Measurements from ENCODE around the gene PCSK4.
A peak's percentile ranks its signal among the peaks of the same experiment; 100 is the strongest.
"Not testable (repeated sequence)": the region's sequence is repeated elsewhere in the genome, so short reads cannot be mapped to it uniquely, and the experiment has no call there.

PCSK4 gene

GRCh38 chr19:1502433-1503088, 12.4 kb upstream of the PCSK4 start:
- Histone ChIP-seq H3K4me1 (ENCODE audit: control insufficient read depth, insufficient read depth, low read length) (peaks cover 4% of the 10 kb centered on the region), H3K27me3 (replicated peaks; ENCODE audit: control insufficient read depth, insufficient read depth, low read length) (peaks cover 23% of the 10 kb centered on the region), H3K9me3 (ENCODE audit: control insufficient read depth, low read length) (no peaks in the 10 kb centered on the region), H3K36me3 (ENCODE audit: control insufficient read depth, insufficient read depth, low read length, severe bottlenecking) (no peaks in the 10 kb centered on the region), H3K4me3 (ENCODE audit: low read length) (no peak overlapping the region), H3K9ac (ENCODE audit: low read length) (no peak overlapping the region)
- DNase-seq (ENCODE audit: low read depth): no peak

- H3K27me3 ChIP-seq (replicated peaks; ENCODE audit: control insufficient read depth, insufficient read depth, low read length): peaks cover 26% of the 10 kb centered on the region
- no peak for DNase-seq (ENCODE audit: low read depth)
- H3K36me3 ChIP-seq (ENCODE audit: control insufficient read depth, insufficient read depth, low read length, severe bottlenecking): no peaks in the 10 kb centered on the region
- no peak overlapping the region for H3K9ac ChIP-seq (ENCODE audit: low read length)
- no peak overlapping the region for H3K4me3 ChIP-seq (ENCODE audit: low read length)
- no peaks in the 10 kb centered on the region for H3K9me3 ChIP-seq (ENCODE audit: control insufficient read depth, low read length)
- peaks cover 4% of the 10 kb centered on the region for H3K4me1 ChIP-seq (ENCODE audit: control insufficient read depth, insufficient read depth, low read length)
These were observed 11.0 kb upstream of the PCSK4 start for GRCh38 chr19:1501200-1501595.

- not testable (repeated sequence) for H3K9ac ChIP-seq (ENCODE audit: low read length); H3K4me1 ChIP-seq (ENCODE audit: control insufficient read depth, insufficient read depth, low read length); H3K9me3 ChIP-seq (ENCODE audit: control insufficient read depth, low read length); H3K4me3 ChIP-seq (ENCODE audit: low read length); H3K36me3 ChIP-seq (ENCODE audit: control insufficient read depth, insufficient read depth, low read length, severe bottlenecking); DNase-seq (ENCODE audit: low read depth)
- peaks cover 34% of the 10 kb centered on the region for H3K27me3 ChIP-seq (replicated peaks; ENCODE audit: control insufficient read depth, insufficient read depth, low read length)
These were observed 9.1 kb upstream of the PCSK4 start for GRCh38 chr19:1499231-1499630.

- no peaks in the 10 kb centered on the region for H3K9me3 ChIP-seq (ENCODE audit: control insufficient read depth, low read length)
- peaks cover 20% of the 10 kb centered on the region for H3K27me3 ChIP-seq (replicated peaks; ENCODE audit: control insufficient read depth, insufficient read depth, low read length)
- no peaks in the 10 kb centered on the region for H3K36me3 ChIP-seq (ENCODE audit: control insufficient read depth, insufficient read depth, low read length, severe bottlenecking)
- no peak overlapping the region for H3K9ac ChIP-seq (ENCODE audit: low read length)
- peaks cover 14% of the 10 kb centered on the region for H3K4me1 ChIP-seq (ENCODE audit: control insufficient read depth, insufficient read depth, low read length)
- H3K4me3 ChIP-seq (ENCODE audit: low read length): no peak overlapping the region
- no peak for DNase-seq (ENCODE audit: low read depth)
These were observed 7.6 kb upstream of the PCSK4 start for GRCh38 chr19:1497578-1498235.

GRCh38 chr19:1496714-1497577, 6.8 kb upstream of the PCSK4 start:
- H3K27me3 ChIP-seq (replicated peaks; ENCODE audit: control insufficient read depth, insufficient read depth, low read length): peaks cover 18% of the 10 kb centered on the region
- H3K4me1 ChIP-seq (ENCODE audit: control insufficient read depth, insufficient read depth, low read length): peaks cover 15% of the 10 kb centered on the region
- H3K9me3 ChIP-seq (ENCODE audit: control insufficient read depth, low read length): no peaks in the 10 kb centered on the region
- H3K4me3 ChIP-seq (ENCODE audit: low read length): no peak overlapping the region
- H3K36me3 ChIP-seq (ENCODE audit: control insufficient read depth, insufficient read depth, low read length, severe bottlenecking): no peaks in the 10 kb centered on the region
- DNase-seq (ENCODE audit: low read depth): no peak
- H3K9ac ChIP-seq (ENCODE audit: low read length): no peak overlapping the region

- no peak for DNase-seq (ENCODE audit: low read depth)
- H3K4me3 ChIP-seq (ENCODE audit: low read length): no peak overlapping the region
- peaks cover 23% of the 10 kb centered on the region for H3K27me3 ChIP-seq (replicated peaks; ENCODE audit: control insufficient read depth, insufficient read depth, low read length)
- H3K9me3 ChIP-seq (ENCODE audit: control insufficient read depth, low read length): no peaks in the 10 kb centered on the region
- H3K9ac ChIP-seq (ENCODE audit: low read length): no peak overlapping the region
- peaks cover 19% of the 10 kb centered on the region for H3K4me1 ChIP-seq (ENCODE audit: control insufficient read depth, insufficient read depth, low read length)
- no peaks in the 10 kb centered on the region for H3K36me3 ChIP-seq (ENCODE audit: control insufficient read depth, insufficient read depth, low read length, severe bottlenecking)
These were observed 5.9 kb upstream of the PCSK4 start for GRCh38 chr19:1495799-1496713.

GRCh38 chr19:1495051-1495798, 5.1 kb upstream of the PCSK4 start:
- Histone ChIP-seq H3K27me3 (replicated peaks; ENCODE audit: control insufficient read depth, insufficient read depth, low read length) (peaks cover 23% of the 10 kb centered on the region), H3K4me1 (ENCODE audit: control insufficient read depth, insufficient read depth, low read length) (peaks cover 19% of the 10 kb centered on the region), H3K4me3 (ENCODE audit: low read length) (no peak overlapping the region), H3K9ac (ENCODE audit: low read length) (no peak overlapping the region), H3K9me3 (ENCODE audit: control insufficient read depth, low read length) (no peaks in the 10 kb centered on the region), H3K36me3 (ENCODE audit: control insufficient read depth, insufficient read depth, low read length, severe bottlenecking) (no peaks in the 10 kb centered on the region)
- DNase-seq (ENCODE audit: low read depth): no peak

GRCh38 chr19:1494115-1494815, 4.1 kb upstream of the PCSK4 start:
- no peaks in the 10 kb centered on the region for H3K9me3 ChIP-seq (ENCODE audit: control insufficient read depth, low read length)
- H3K36me3 ChIP-seq (ENCODE audit: control insufficient read depth, insufficient read depth, low read length, severe bottlenecking): no peaks in the 10 kb centered on the region
- H3K27me3 ChIP-seq (replicated peaks; ENCODE audit: control insufficient read depth, insufficient read depth, low read length): peaks cover 23% of the 10 kb centered on the region
- no peak overlapping the region for H3K9ac ChIP-seq (ENCODE audit: low read length)
- no peak overlapping the region for H3K4me3 ChIP-seq (ENCODE audit: low read length)
- no peak for DNase-seq (ENCODE audit: low read depth)
- peaks cover 19% of the 10 kb centered on the region for H3K4me1 ChIP-seq (ENCODE audit: control insufficient read depth, insufficient read depth, low read length)

GRCh38 chr19:1492474-1493006, 2.4 kb upstream of the PCSK4 start:
- no peak overlapping the region for H3K4me3 ChIP-seq (ENCODE audit: low read length)

GRCh38 chr19:1491849-1492170, 1.7 kb upstream of the PCSK4 start:
- Histone ChIP-seq H3K4me1 (ENCODE audit: control insufficient read depth, insufficient read depth, low read length) (peaks cover 19% of the 10 kb centered on the region), H3K36me3 (ENCODE audit: control insufficient read depth, insufficient read depth, low read length, severe bottlenecking) (no peaks in the 10 kb centered on the region), H3K9ac (ENCODE audit: low read length) (peak overlapping the region; percentile 75), H3K27me3 (replicated peaks; ENCODE audit: control insufficient read depth, insufficient read depth, low read length) (peaks cover 22% of the 10 kb centered on the region), H3K9me3 (ENCODE audit: control insufficient read depth, low read length) (no peaks in the 10 kb centered on the region), H3K4me3 (ENCODE audit: low read length) (peak overlapping the region; percentile 81)
- DNase-seq (ENCODE audit: low read depth): no peak

More at GRCh38 chr19:1492474-1493006, 2.4 kb upstream of the PCSK4 start:
- no peaks in the 10 kb centered on the region for H3K36me3 ChIP-seq (ENCODE audit: control insufficient read depth, insufficient read depth, low read length, severe bottlenecking)
- peaks cover 19% of the 10 kb centered on the region for H3K4me1 ChIP-seq (ENCODE audit: control insufficient read depth, insufficient read depth, low read length)
- H3K9me3 ChIP-seq (ENCODE audit: control insufficient read depth, low read length): no peaks in the 10 kb centered on the region
- peaks cover 23% of the 10 kb centered on the region for H3K27me3 ChIP-seq (replicated peaks; ENCODE audit: control insufficient read depth, insufficient read depth, low read length)
- no peak overlapping the region for H3K9ac ChIP-seq (ENCODE audit: low read length)
- DNase-seq (ENCODE audit: low read depth): no peak
